ENCODE measurements around the gene BICD1.

BICD1 gene

DNA sequence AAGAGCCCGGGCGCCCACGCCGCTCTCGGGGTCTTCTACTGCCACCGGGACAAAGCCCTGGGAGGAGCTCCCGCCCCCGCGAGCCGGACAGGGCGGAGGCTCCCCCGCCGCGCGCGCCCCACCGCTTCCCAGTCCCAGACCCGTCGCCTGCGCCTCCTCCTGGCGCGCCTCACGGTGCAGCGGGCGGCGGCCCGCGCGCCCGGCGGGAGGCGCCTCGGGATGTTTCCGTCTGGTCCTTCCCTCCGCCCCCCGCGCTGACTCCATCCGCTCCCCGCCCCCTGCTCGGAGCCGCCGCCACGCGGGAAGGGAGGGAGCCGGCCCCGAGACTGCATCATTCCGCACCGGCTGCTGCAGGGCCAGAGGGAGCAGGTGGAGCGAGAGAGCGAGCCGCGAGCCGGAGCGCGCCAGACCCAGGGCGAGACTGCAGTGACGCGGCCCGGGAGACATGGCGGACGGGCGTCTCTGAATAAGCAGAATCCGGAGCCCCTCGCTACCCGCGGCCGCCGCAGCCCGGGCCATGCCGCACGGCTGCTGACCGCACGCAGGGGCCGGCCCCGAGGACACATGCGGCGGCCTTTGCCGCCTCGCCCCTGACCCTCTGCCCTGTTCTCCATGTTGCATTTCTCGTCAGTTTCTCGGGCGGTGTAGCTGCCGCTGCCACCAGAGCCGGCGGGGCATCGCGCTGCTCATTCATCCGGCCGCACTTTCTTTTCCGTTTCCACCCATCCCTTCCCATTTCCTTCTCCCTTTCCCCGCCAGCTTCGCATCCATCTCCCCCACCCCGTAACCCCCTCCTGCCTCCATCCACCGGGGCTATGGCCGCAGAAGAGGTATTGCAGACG, at the start of gene BICD1:
Gene BICD1, plus strand, starts transcription at position 331 of the 842 bp plus-strand sequence. Its CDS starts 485 bp downstream, at position 816.
- H3K4me3 ChIP-seq (replicated peaks; ENCODE audit: low read depth, low read length), result peak within 1 kb of the TSS; percentile 68
- TF ChIP-seq, protein P1, sequence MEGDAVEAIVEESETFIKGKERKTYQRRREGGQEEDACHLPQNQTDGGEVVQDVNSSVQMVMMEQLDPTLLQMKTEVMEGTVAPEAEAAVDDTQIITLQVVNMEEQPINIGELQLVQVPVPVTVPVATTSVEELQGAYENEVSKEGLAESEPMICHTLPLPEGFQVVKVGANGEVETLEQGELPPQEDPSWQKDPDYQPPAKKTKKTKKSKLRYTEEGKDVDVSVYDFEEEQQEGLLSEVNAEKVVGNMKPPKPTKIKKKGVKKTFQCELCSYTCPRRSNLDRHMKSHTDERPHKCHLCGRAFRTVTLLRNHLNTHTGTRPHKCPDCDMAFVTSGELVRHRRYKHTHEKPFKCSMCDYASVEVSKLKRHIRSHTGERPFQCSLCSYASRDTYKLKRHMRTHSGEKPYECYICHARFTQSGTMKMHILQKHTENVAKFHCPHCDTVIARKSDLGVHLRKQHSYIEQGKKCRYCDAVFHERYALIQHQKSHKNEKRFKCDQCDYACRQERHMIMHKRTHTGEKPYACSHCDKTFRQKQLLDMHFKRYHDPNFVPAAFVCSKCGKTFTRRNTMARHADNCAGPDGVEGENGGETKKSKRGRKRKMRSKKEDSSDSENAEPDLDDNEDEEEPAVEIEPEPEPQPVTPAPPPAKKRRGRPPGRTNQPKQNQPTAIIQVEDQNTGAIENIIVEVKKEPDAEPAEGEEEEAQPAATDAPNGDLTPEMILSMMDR (IDR thresholded peaks at IDR 0.05; ENCODE audit: low read length, missing control alignments), result no peak
- DNase-seq (ENCODE audit: low read depth), result peak; percentile 89

GRCh38 chr12:32061033-32061432, 45.6 kb upstream of the BICD1 start:
- TF ChIP-seq, protein P1 (IDR thresholded peaks at IDR 0.05; ENCODE audit: low read length, missing control alignments), result no peak
- H3K4me3 ChIP-seq (replicated peaks; ENCODE audit: low read depth, low read length), result no peak overlapping the region
- DNase-seq (ENCODE audit: low read depth), result no peak

DNA sequence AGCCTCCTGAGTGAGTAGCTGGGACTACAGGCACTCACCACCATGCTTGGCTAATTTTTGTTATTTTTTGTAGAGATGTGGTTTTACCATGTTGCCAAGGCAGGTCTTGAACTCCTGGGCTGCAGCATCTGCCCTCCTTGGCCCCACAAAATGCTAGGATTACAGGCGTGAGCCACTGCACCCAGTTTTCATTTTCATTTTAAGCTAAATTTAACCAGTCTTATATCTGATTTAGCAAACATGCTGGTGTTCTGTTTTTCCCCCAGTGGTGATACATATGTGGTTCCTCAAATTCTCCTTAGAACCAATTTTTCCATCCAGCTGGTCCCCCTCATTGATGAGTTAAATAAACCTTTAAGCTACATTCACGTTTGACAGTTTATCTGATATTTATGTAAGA, 43.8 kb upstream of the BICD1 start:
- no peak for DNase-seq (ENCODE audit: low read depth)
- no peak overlapping the region for H3K4me3 ChIP-seq (replicated peaks; ENCODE audit: low read depth, low read length)
- TF ChIP-seq, protein P1 (IDR thresholded peaks at IDR 0.05; ENCODE audit: low read length, missing control alignments), result no peak

DNA sequence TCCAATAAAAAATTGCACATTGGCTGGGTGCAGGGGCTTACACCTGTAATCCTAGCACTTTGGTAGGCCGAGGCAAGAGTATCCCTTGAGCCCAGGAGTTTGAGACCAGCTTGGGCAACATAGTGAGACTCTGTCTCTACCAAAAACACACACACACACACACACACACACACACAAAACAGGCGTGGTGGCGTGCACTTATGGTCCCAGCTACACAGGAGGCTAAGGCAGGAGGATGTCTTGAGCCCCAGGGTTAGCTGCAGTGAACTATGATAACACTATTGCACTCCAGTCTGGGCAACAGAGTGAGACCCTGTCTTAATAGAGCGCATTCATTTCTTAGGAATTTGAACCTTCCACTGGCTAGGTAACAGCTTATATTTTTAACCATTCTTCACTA, 42.9 kb upstream of the BICD1 start:
- TF ChIP-seq, protein P1 (IDR thresholded peaks at IDR 0.05; ENCODE audit: low read length, missing control alignments), result no peak
- DNase-seq (ENCODE audit: low read depth), result no peak
- H3K4me3 ChIP-seq (replicated peaks; ENCODE audit: low read depth, low read length), result no peak overlapping the region

- no peak overlapping the region for H3K4me3 ChIP-seq (replicated peaks; ENCODE audit: low read depth, low read length)
- TF ChIP-seq, protein P1 (IDR thresholded peaks at IDR 0.05; ENCODE audit: low read length, missing control alignments), result no peak
- no peak for DNase-seq (ENCODE audit: low read depth)
These were observed 40.4 kb upstream of the BICD1 start for GRCh38 chr12:32066206-32066605.

DNA sequence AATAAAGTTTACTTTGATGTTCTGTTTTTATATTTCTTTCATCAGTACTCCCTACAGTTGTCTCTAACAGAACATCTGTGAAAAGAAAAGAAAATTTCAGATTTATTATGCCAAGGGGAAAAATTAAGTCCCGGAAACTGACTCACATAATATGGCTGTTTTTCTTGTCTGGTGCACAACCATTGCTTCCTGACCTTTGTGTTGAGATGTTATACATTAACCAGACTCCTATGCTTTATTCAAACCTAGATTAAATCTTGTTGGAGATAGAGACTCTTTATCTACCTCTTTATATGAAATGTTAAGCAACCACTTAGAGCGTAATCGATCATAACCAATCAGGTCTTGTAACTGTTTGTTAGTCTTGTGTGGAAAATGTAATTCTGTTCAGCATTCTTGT, 37.6 kb upstream of the BICD1 start:
- no peak for DNase-seq (ENCODE audit: low read depth)
- TF ChIP-seq, protein P1 (IDR thresholded peaks at IDR 0.05; ENCODE audit: low read length, missing control alignments), result no peak
- H3K4me3 ChIP-seq (replicated peaks; ENCODE audit: low read depth, low read length), result no peak overlapping the region

GRCh38 chr12:32069731-32070130, 36.9 kb upstream of the BICD1 start:
- TF ChIP-seq, protein P1 (IDR thresholded peaks at IDR 0.05; ENCODE audit: low read length, missing control alignments), result no peak
- H3K4me3 ChIP-seq (replicated peaks; ENCODE audit: low read depth, low read length), result no peak overlapping the region
- DNase-seq (ENCODE audit: low read depth), result no peak

Measured in fibroblast of pulmonary artery (primary cell).